HepG2 (cell line): ENCODE measurements around the gene ZSWIM6. TPM values are rescaled to one million over a fixed set of nuclear protein-coding genes. Genes with fewer than 3 reads are reported as not detected.

Source experiments
- ATAC-seq: fragments of 200-7000 bp; cut with Tn5 transposase; 3 replicates; pipeline ENCODE4 v1.9.1; 2020; ENCODE audit warnings: mild to moderate bottlenecking, moderate library complexity
- BruUV-seq: library from RNA; stranded (reverse); fragments of 400-500 nt; replicated peaks from 2 replicates; lab custom pipeline; 2021; lab: Mats Ljungman, UMichigan
- CTCF ChIA-PET: fragments of 300-600 bp; formaldehyde crosslinking; extraction: SDS; loops from one replicate; lab custom pipeline; 2021; ENCODE audit warnings: low total read pairs, inconsistent platforms, low intra/inter-chr PET ratio; lab: Yijun Ruan, JAX
- POLR2A ChIA-PET: fragments of 350-600 bp; sonication (Branson Sonifier 250); formaldehyde crosslinking; loops from one replicate; lab custom pipeline; 2020; ENCODE audit warnings: antibody characterized with exemption, inconsistent platforms; lab: Yijun Ruan, JAX
- DNase-seq: peaks from one replicate; pipeline ENCODE4 v3.0.0-alpha.2; 2015; ENCODE audit warnings: low spot score
- FAIRE-seq: peaks from 3 replicates; lab custom pipeline; 2011; peaks lifted over from hg19 to GRCh38; lab: Jason Lieb, UNC
- H2AFZ ChIP-seq: one replicate; pipeline ENCODE4 v1.6.1; 2011; ENCODE audit warnings: low read length, inconsistent platforms
- H3K27ac ChIP-seq: fragments of 300-600 bp; 3 replicates; pipeline ENCODE4 v1.8.0; 2011; ENCODE audit warnings: mixed run types, mild to moderate bottlenecking, mixed read lengths, low read length, inconsistent platforms; ENCODE audit not compliant: insufficient read depth; ENCODE audit errors: extremely low read length
- H3K27me3 ChIP-seq, 2 experiments: fragments of 200-600 bp in 1 of 2; 2 replicates in 1 of 2; 3 replicates in 1 of 2; pipeline versions ENCODE4 v1.6.0 to v1.8.0; 2011; ENCODE audit warnings: low read length in 2 of 2, mild to moderate bottlenecking in 2 of 2, moderate library complexity in 2 of 2, inconsistent platforms in 1 of 2; ENCODE audit not compliant: insufficient read depth in 2 of 2, control insufficient read depth in 1 of 2
- H3K36me3 ChIP-seq, 2 experiments: fragments of 200-600 bp in 1 of 2; replicated peaks in 1 of 2; 2 replicates in 1 of 2; 3 replicates in 1 of 2; pipeline versions ENCODE4 v1.5.1 to v1.8.0; 2011; ENCODE audit warnings: low read length in 2 of 2, inconsistent platforms in 1 of 2; ENCODE audit not compliant: insufficient read depth in 2 of 2, control insufficient read depth in 1 of 2
- H3K4me1 ChIP-seq: 2 replicates; pipeline ENCODE4 v1.5.1; 2012; ENCODE audit warnings: low read length, inconsistent platforms; ENCODE audit not compliant: insufficient read depth
- H3K4me2 ChIP-seq: 2 replicates; pipeline ENCODE4 v1.6.0; 2011; ENCODE audit warnings: low read depth, low read length, inconsistent platforms
- H3K4me3 ChIP-seq, 3 experiments: fragments of 200-600 bp in 1 of 3; sonication (generic), shearing (Covaris generic) in 1 of 3; replicated peaks in 1 of 3; 2 replicates each; pipeline ENCODE4 v1.5.1; 2011 to 2016; ENCODE audit warnings: low read length in 3 of 3, inconsistent platforms in 2 of 3, low read depth in 2 of 3, mild to moderate bottlenecking in 2 of 3, control low read depth in 1 of 3, mixed read lengths in 1 of 3; ENCODE audit not compliant: insufficient read depth in 1 of 3
- H3K79me2 ChIP-seq: one replicate; pipeline ENCODE4 v1.6.1; 2011; ENCODE audit warnings: low read length, inconsistent platforms; ENCODE audit not compliant: insufficient read depth
- H3K9ac ChIP-seq: 2 replicates; pipeline ENCODE4 v1.6.0; 2011; ENCODE audit warnings: mild to moderate bottlenecking, low read depth, low read length, inconsistent platforms; ENCODE audit not compliant: insufficient read depth
- H3K9me3 ChIP-seq: 2 replicates; pipeline ENCODE4 v1.5.1; 2012; ENCODE audit warnings: mild to moderate bottlenecking, low read length
- H4K20me1 ChIP-seq: 2 replicates; pipeline ENCODE4 v1.6.0; 2011; ENCODE audit warnings: inconsistent platforms, mild to moderate bottlenecking, low read length, moderate library complexity; ENCODE audit not compliant: insufficient read depth
- FIP1L1 ChIP-seq: fragments of 200-400 bp; formaldehyde crosslinking; IDR thresholded peaks from 2 replicates; pipeline ENCODE4 v1.6.1; 2018; ENCODE audit warnings: low read depth, mild to moderate bottlenecking, low read length, moderate library complexity, borderline replicate concordance; ENCODE audit not compliant: insufficient read depth
- HNF4A ChIP-seq: sonication (generic); formaldehyde crosslinking; IDR thresholded peaks from 2 replicates; pipeline ENCODE4 v1.4.0; 2020; ENCODE audit warnings: missing genetic modification reagents
- SRSF4 ChIP-seq: fragments of 200-400 bp; formaldehyde crosslinking; IDR thresholded peaks from one replicate; pipeline ENCODE4 v1.6.1; 2018; ENCODE audit warnings: mild to moderate bottlenecking, low read depth, low read length, moderate library complexity; ENCODE audit not compliant: poor library complexity, severe bottlenecking
- TFDP1 ChIP-seq: IDR thresholded peaks from 2 replicates; pipeline ENCODE4 v1.6.1; 2016; ENCODE audit warnings: missing compliant biosample characterization, missing genetic modification reagents, borderline replicate concordance
- ZHX1 ChIP-seq: sonication (generic); formaldehyde crosslinking; IDR thresholded peaks from 2 replicates; pipeline ENCODE4 v1.8.1; 2022; ENCODE audit warnings: low read depth, mild to moderate bottlenecking, missing genetic modification reagents
- ZNF607 ChIP-seq: sonication (generic); formaldehyde crosslinking; IDR thresholded peaks from 2 replicates; pipeline ENCODE4 v1.5.1; 2020; ENCODE audit warnings: missing genetic modification reagents, mild to moderate bottlenecking, borderline replicate concordance
- ZNF772 ChIP-seq: sonication (generic); formaldehyde crosslinking; IDR thresholded peaks from 2 replicates; pipeline ENCODE4 v1.5.0; 2020; ENCODE audit warnings: mild to moderate bottlenecking, missing genetic modification reagents
- WGBS: methylation state at CpG from one replicate; pipeline ENCODE4 v1.1.6; 2017; ENCODE audit warnings: low lambda C conversion rate; 5-methylcytosine and 5-hydroxymethylcytosine counted together
- in situ Hi-C: cut with HindIII; loops from 2 replicates; pipeline ENCODE4 v1.10.0; 2017; ENCODE audit warnings: low pct_unique_long_range_greater_than_20kb; ENCODE audit not compliant: extremely low pct_ligation_motif_present
- intact Hi-C: fragments of 100-400 bp; cut with micrococcal nuclease; formaldehyde crosslinking; loops from one replicate; pipeline ENCODE4 v1.10.0; 2022; ENCODE audit not compliant: unreplicated experiment
- polyA plus RNA-seq, 8 experiments: library from polyadenylated mRNA; depleted of rRNA in 3 of 8; stranded (reverse) in 7 of 8; unstranded in 1 of 8; fragments of >200 nt; fragmentation: Illumina TruSeq in 4 of 8; extraction: Trizol in 4 of 8; gene quantifications; 2 replicates each; pipeline versions ENCODE4 v1.2.1 to v1.2.3, GENCODE V29; 2011 to 2016; ENCODE audit warnings: low read depth in 4 of 8, missing spikeins in 1 of 8, mixed read lengths in 1 of 8; ENCODE audit not compliant: insufficient read depth in 1 of 8
- total RNA-seq, 5 experiments: library from RNA; depleted of rRNA; stranded (reverse); fragments of >200 nt; fragmentation: Illumina TruSeq; extraction: Trizol; gene quantifications; 2 replicates each; pipeline ENCODE4 v1.2.3, GENCODE V29; 2016; ENCODE audit warnings: low read depth in 1 of 5

Gene ZSWIM6
- total and polyA plus RNA-seq, 2 of the 13 experiments (the other 11 are each of a cell fraction or from before 2014, with no cell fraction given), result 0.82 to 1.9 TPM

- DNase-seq (no peak), FAIRE-seq (no peak), ATAC-seq (no peak)
- H3K27me3 ChIP-seq, result no peaks in the 10 kb centered on the region; a peak in 1 of 5 replicates
- in situ Hi-C loops, result no loop called here
- ChIA-PET POLR2A (no interaction called here), CTCF (no interaction called here)
- no peaks in the 10 kb centered on the region for H4K20me1 ChIP-seq
- H3K4me2 ChIP-seq, result no peak overlapping the region
- no peaks in the 10 kb centered on the region for H3K36me3 ChIP-seq
- H3K4me1 ChIP-seq, result peaks cover 28% of the 10 kb centered on the region
- no peak overlapping the region for H2AFZ ChIP-seq
- no peak for TF ChIP-seq SRSF4
- TF ChIP-seq HNF4A (CRISPR knock-in tag), result no peak
- no peak for TF ChIP-seq ZNF607 (CRISPR knock-in tag)
- no peak for TF ChIP-seq ZNF772 (CRISPR knock-in tag)
- no peak for TF ChIP-seq ZHX1 (CRISPR knock-in tag)
- TF ChIP-seq FIP1L1, result no peak
- TF ChIP-seq TFDP1 (CRISPR knock-in tag), result no peak
- intact Hi-C loops, result no loop called here
- no TSS peak for BruUV-seq
- H3K9ac ChIP-seq, result no peak overlapping the region
- H3K79me2 ChIP-seq, result no peaks in the 10 kb centered on the region
- 31% methylated on average over 2 of the region's 2 CpGs for WGBS
- no peak overlapping the region for H3K27ac ChIP-seq
- H3K9me3 ChIP-seq, result no peaks in the 10 kb centered on the region
- H3K4me3 ChIP-seq, result no peak overlapping the region
Measured at GRCh38 chr5:61295365-61295764, 36.7 kb upstream of the ZSWIM6 start.
